OCI-LY7 (cell line): Measurements from ENCODE around the gene LMO4. TPM values are rescaled to one million over a fixed set of nuclear protein-coding genes. Genes with fewer than 3 reads are reported as not detected.

ENCODE experiments used
- BruUV-seq: library from RNA; stranded (reverse); fragments of 400-500 nt; replicated peaks from 2 replicates; lab custom pipeline; 2021; lab: Mats Ljungman, UMichigan
- CTCF ChIA-PET: fragments of 300-600 bp; sonication (Branson Sonifier 250); formaldehyde crosslinking; loops from one replicate; lab custom pipeline; 2022; ENCODE audit warnings: antibody characterized with exemption; ENCODE audit not compliant: unreplicated experiment; lab: Charles Lee
- POLR2A ChIA-PET: fragments of 300-600 bp; sonication (Branson Sonifier 250); formaldehyde crosslinking; loops from one replicate; lab custom pipeline; 2022; ENCODE audit warnings: antibody characterized with exemption; lab: Charles Lee
- DNase-seq: peaks from one replicate; pipeline ENCODE4 v3.0.0-alpha.2; 2015; ENCODE audit warnings: low spot score
- H2AFZ ChIP-seq: fragments of 200-600 bp; sonication (generic), shearing (Covaris generic); 2 replicates; pipeline ENCODE4 v1.6.1; 2014; ENCODE audit warnings: mild to moderate bottlenecking, antibody characterized with exemption, low read length, moderate library complexity
- H3K27ac ChIP-seq: fragments of 200-600 bp; sonication (generic); 2 replicates; pipeline ENCODE4 v1.5.1; 2014; ENCODE audit warnings: mixed run types, low read depth, mild to moderate bottlenecking, moderate library complexity, low read length, inconsistent platforms; ENCODE audit not compliant: poor library complexity, severe bottlenecking
- H3K36me3 ChIP-seq: fragments of 200-600 bp; sonication (generic); 2 replicates; pipeline ENCODE4 v1.6.1; 2014; ENCODE audit warnings: mild to moderate bottlenecking, antibody characterized with exemption, low read length, moderate library complexity, mixed read lengths; ENCODE audit not compliant: insufficient read depth
- H3K4me1 ChIP-seq: fragments of 200-600 bp; sonication (generic); 2 replicates; pipeline ENCODE4 v1.5.1; 2014; ENCODE audit warnings: mild to moderate bottlenecking, low read length; ENCODE audit not compliant: insufficient read depth, poor library complexity, severe bottlenecking
- H3K4me2 ChIP-seq: fragments of 200-600 bp; sonication (generic); 2 replicates; pipeline ENCODE4 v1.6.1; 2014; ENCODE audit warnings: mild to moderate bottlenecking, low read length
- H3K4me3 ChIP-seq: fragments of 200-600 bp; sonication (generic); 2 replicates; pipeline ENCODE4 v1.5.1; 2014; ENCODE audit warnings: mild to moderate bottlenecking, low read depth, low read length; ENCODE audit not compliant: poor library complexity, severe bottlenecking
- H3K79me2 ChIP-seq: fragments of 200-600 bp; sonication (generic); 2 replicates; pipeline ENCODE4 v1.6.1; 2016; ENCODE audit warnings: low read depth, mild to moderate bottlenecking, low read length, moderate library complexity, mixed read lengths; ENCODE audit not compliant: insufficient read depth
- H3K9me2 ChIP-seq: fragments of 200-600 bp; sonication (generic); 2 replicates; pipeline ENCODE4 v1.6.1; 2016; ENCODE audit warnings: mild to moderate bottlenecking, low read length, mixed read lengths; ENCODE audit not compliant: insufficient read depth
- H3K9me3 ChIP-seq: fragments of 200-600 bp; sonication (generic); 2 replicates; pipeline ENCODE4 v1.6.1; 2014; ENCODE audit warnings: mild to moderate bottlenecking, mixed run types, low read length, mixed read lengths
- H4K20me1 ChIP-seq: fragments of 200-600 bp; sonication (generic); 2 replicates; pipeline ENCODE4 v1.6.1; 2014; ENCODE audit warnings: mild to moderate bottlenecking, antibody characterized with exemption, low read length, moderate library complexity, mixed read lengths; ENCODE audit not compliant: insufficient read depth
- EZH2phosphoT487 ChIP-seq: fragments of 200-600 bp; sonication (generic); IDR thresholded peaks from 2 replicates; pipeline ENCODE4 v1.6.1; 2018; ENCODE audit warnings: low read depth, borderline replicate concordance, mild to moderate bottlenecking, mixed run types, antibody characterized with exemption, low read length, moderate library complexity, mixed read lengths
- intact Hi-C: fragments of 100-400 bp; cut with micrococcal nuclease; formaldehyde crosslinking; loops from one replicate; pipeline ENCODE4 v1.10.0; 2022; ENCODE audit not compliant: unreplicated experiment
- total RNA-seq, 2 experiments: library from RNA; depleted of rRNA in 1 of 2; stranded (reverse); fragments of >200 nt in 1 of 2; shearing (Covaris generic) in 1 of 2; gene quantifications; 2 replicates each; pipeline ENCODE4 v1.2.3, GENCODE V29; 2014 to 2022
- TF ChIP-seq, protein P1 (sequence below): fragments of 200-600 bp; sonication (generic); conservative IDR thresholded peaks from 2 replicates; pipeline ENCODE4 v1.5.1; 2014; ENCODE audit warnings: mild to moderate bottlenecking, antibody characterized with exemption, low read length, moderate library complexity, mixed read lengths

The LMO4 gene
- total RNA-seq, 2 experiments from 2014 or later = 19.9 to 35.8 TPM

DNA sequence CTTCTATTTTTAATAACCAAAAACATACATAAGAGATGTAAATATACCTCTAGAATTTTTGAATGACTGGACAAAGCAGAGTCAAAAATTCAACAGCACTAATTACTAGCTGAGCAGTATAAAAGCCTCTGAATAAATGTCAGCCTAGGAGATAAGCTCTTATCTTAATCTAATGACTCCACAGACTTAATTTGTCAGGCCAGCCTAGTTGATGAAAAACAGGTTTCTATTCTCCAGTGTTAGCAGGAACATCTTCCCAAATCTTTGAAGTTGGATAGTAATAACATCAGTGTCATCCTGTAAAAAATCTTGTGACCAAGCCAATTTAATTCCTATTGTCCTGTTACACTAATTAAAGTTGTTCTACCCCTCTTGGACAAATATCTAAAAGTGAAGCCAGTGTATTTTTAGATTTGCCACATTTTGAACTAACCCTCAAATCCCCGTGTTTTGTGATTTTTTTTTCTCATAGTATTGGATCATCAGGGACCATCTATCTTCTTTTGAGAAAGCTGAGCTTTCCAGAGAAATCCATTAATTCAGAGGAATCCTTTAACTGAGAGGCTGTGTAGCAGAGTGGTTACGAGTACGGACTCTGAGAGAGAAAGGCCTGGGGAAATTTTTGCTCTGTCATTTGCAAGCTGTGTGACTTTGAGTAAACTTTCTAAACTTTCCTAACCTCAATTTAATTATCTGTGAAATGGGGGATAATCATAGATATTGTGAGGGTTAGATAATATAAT is 41.2 kb downstream of the LMO4 start:
- no peaks in the 10 kb centered on the region for H4K20me1 ChIP-seq
- no peak overlapping the region for H2AFZ ChIP-seq
- intact Hi-C loops = no loop called here
- no TSS peak for BruUV-seq
- no peak overlapping the region for H3K27ac ChIP-seq
- POLR2A ChIA-PET = interaction anchor here (1.1 kb wide), 1 partner anchor 232 kb away, joined by 3 read pairs; no protein-coding TSS in a partner anchor
- H3K36me3 ChIP-seq = no peaks in the 10 kb centered on the region
- no peak overlapping the region for H3K4me2 ChIP-seq
- H3K79me2 ChIP-seq = no peaks in the 10 kb centered on the region
- no peak for DNase-seq
- H3K9me3 ChIP-seq = no peaks in the 10 kb centered on the region
- no peak for TF ChIP-seq EZH2phosphoT487
- TF ChIP-seq, protein P1, sequence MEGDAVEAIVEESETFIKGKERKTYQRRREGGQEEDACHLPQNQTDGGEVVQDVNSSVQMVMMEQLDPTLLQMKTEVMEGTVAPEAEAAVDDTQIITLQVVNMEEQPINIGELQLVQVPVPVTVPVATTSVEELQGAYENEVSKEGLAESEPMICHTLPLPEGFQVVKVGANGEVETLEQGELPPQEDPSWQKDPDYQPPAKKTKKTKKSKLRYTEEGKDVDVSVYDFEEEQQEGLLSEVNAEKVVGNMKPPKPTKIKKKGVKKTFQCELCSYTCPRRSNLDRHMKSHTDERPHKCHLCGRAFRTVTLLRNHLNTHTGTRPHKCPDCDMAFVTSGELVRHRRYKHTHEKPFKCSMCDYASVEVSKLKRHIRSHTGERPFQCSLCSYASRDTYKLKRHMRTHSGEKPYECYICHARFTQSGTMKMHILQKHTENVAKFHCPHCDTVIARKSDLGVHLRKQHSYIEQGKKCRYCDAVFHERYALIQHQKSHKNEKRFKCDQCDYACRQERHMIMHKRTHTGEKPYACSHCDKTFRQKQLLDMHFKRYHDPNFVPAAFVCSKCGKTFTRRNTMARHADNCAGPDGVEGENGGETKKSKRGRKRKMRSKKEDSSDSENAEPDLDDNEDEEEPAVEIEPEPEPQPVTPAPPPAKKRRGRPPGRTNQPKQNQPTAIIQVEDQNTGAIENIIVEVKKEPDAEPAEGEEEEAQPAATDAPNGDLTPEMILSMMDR = no peak
- H3K9me2 ChIP-seq = no peaks in the 10 kb centered on the region
- CTCF ChIA-PET = no interaction called here
- H3K4me1 ChIP-seq = no peaks in the 10 kb centered on the region
- H3K4me3 ChIP-seq = no peak overlapping the region

DNA sequence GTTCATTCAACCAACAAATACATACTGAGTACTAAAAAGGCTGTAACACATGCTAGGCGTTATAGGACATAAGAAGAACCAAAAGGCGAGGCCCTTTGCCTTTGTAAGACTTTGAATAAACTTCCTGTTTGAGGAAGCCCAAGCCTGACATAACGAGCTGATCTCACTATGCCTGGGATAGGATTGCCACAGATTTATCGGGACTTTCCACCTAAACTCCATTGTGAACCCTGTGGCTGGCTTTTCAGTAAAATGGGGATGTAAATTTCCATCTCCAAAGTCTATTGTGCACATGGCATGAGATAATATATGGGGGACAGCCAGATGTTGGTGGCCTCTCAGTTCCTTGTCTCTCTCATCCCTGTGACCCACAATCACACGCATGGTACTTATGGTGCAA is 41.9 kb downstream of the LMO4 start:
- H3K4me3 ChIP-seq = no peak overlapping the region
- BruUV-seq = no TSS peak
- no peak for DNase-seq

More for the DNA sequence above, 41.9 kb downstream of the LMO4 start:
- ChIA-PET CTCF (no interaction called here), POLR2A (no interaction called here)
- H3K36me3 ChIP-seq = no peaks in the 10 kb centered on the region
- H4K20me1 ChIP-seq = no peaks in the 10 kb centered on the region
- no peaks in the 10 kb centered on the region for H3K79me2 ChIP-seq
- H3K9me2 ChIP-seq = no peaks in the 10 kb centered on the region
- H2AFZ ChIP-seq = no peak overlapping the region
- H3K9me3 ChIP-seq = no peaks in the 10 kb centered on the region
- H3K4me1 ChIP-seq = no peaks in the 10 kb centered on the region
- intact Hi-C loops = no loop called here
- H3K4me2 ChIP-seq = no peak overlapping the region
- TF ChIP-seq EZH2phosphoT487 = no peak
- TF ChIP-seq, protein P1 = no peak
- no peak overlapping the region for H3K27ac ChIP-seq
